ENCODE results near the gene DBH.

DNA sequence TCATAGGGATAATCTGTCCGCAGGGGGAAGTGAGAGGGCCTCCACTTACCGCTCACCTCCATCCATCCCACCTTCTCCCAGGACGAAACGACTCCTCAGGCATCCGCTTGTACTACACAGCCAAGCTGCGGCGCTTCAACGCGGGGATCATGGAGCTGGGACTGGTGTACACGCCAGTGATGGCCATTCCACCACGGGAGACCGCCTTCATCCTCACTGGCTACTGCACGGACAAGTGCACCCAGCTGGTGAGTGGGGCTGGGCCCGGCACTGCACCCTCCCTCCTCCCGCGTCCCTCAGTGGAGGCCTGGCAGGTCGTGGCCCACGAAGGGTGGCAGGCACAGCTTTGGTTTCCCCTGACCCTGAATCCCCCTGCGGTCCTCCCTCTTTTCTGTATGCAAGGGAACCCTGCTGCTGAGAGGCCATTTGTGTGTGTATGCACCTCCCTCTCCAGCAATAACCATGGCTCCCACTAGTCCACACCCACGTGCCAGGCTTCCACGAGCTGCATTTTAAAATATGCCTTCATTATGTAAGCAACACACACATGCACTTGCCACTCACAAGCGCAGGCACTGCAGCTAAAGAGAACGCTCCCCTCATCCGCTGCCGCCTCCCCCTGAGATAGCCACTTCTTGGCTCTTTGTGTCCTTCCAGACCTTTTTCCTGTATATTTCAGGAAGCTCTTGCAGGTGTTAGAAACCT is 11.8 kb downstream of the DBH start:
- TF ChIP-seq ZC3H10 (CRISPR knock-in tag; IDR thresholded peaks at IDR 0.05): no peak
- no peak for TF ChIP-seq POU6F1 (CRISPR knock-in tag; IDR thresholded peaks at IDR 0.05; ENCODE audit: borderline replicate concordance, low read depth)

All from SK-N-SH treated with all-trans-retinoic acid at 6 μM for 48 hours (cell line).